Stomach (tissue), 9 donors: ENCODE results near the gene SNRPB. TPM values are rescaled to one million over a fixed set of nuclear protein-coding genes. Genes with fewer than 3 reads are reported as not detected.
"Not testable (repeated sequence)": the region's sequence is repeated elsewhere in the genome, so short reads cannot be mapped to it uniquely, and the experiment has no call there.

ENCODE experiments used
- DNase-seq, 2 donors: peaks; one replicate each; pipeline versions ENCODE4 v3.0.0 to v3.0.0-alpha.2; 2013 to 2019
- H3K27ac ChIP-seq, 5 donors: fragments of 200-600 bp in 4 of 5; sonication (generic) in 4 of 5; one replicate each; pipeline ENCODE4 v1.5.1; 2013 to 2019; ENCODE audit warnings: mild to moderate bottlenecking in 1 of 5, moderate library complexity in 1 of 5
- H3K27me3 ChIP-seq, 3 donors: fragments of 200-600 bp; sonication (generic); one replicate each; pipeline ENCODE4 v1.5.1; 2017 to 2019; ENCODE audit warnings: mixed run types in 1 of 3
- H3K36me3 ChIP-seq, 4 donors: fragments of 200-600 bp; sonication (generic); 1 replicate in 3 of 4; 2 replicates in 1 of 4; pipeline ENCODE4 v1.5.1; 2016 to 2019
- H3K4me1 ChIP-seq, 4 donors: fragments of 200-600 bp; sonication (generic); one replicate each; pipeline ENCODE4 v1.5.1; 2016 to 2019
- H3K4me3 ChIP-seq, 4 donors: fragments of 200-600 bp; sonication (generic) in 3 of 4; one replicate each; pipeline ENCODE4 v1.5.1; 2016 to 2019; ENCODE audit warnings: mild to moderate bottlenecking in 1 of 4
- H3K9me3 ChIP-seq, 4 donors: fragments of 200-600 bp; sonication (generic); one replicate each; pipeline ENCODE4 v1.5.1; 2016 to 2019
- EP300 ChIP-seq: sonication (generic); formaldehyde crosslinking; IDR thresholded peaks from one replicate; pipeline ENCODE4 v1.6.1; 2017; ENCODE audit warnings: antibody characterized with exemption
- POLR2A ChIP-seq, 4 donors: fragments of 450-650 bp; IDR thresholded peaks; one replicate each; pipeline ENCODE4 v1.6.1; 2016; ENCODE audit warnings: antibody characterized with exemption in 4 of 4, control low read depth in 2 of 4, mild to moderate bottlenecking in 1 of 4, moderate library complexity in 1 of 4
- POLR2AphosphoS5 ChIP-seq, 3 donors: sonication (generic); formaldehyde crosslinking; IDR thresholded peaks; one replicate each; pipeline ENCODE4 v1.6.1; 2016; ENCODE audit warnings: antibody characterized with exemption in 3 of 3
- WGBS, 5 donors: extraction: QIAGEN DNeasy Blood & Tissue Kit in 3 of 5; methylation state at CpG; one replicate each; pipeline versions ENCODE4 v1.1.5 to v1.1.7; 2013 to 2018; 5-methylcytosine and 5-hydroxymethylcytosine counted together
- intact Hi-C: fragments of 100-400 bp; cut with DNase I; formaldehyde crosslinking; loops from one replicate; pipeline ENCODE4 v1.15.1; 2023; ENCODE audit warnings: low total_unique reads
- polyA plus RNA-seq, 3 donors: library from polyadenylated mRNA; stranded (reverse); fragments of 200-250 nt; gene quantifications; one replicate each; pipeline ENCODE4 v1.2.3, GENCODE V29; 2013
- total RNA-seq, 5 donors: library from RNA; depleted of rRNA; stranded (reverse); fragments of >200 nt; gene quantifications; one replicate each; pipeline versions ENCODE4 v1.1.0 to v1.2.3, GENCODE V29; 2014 to 2016
- TF ChIP-seq, protein P1 (sequence below), 7 experiments: fragments of 450-650 bp in 4 of 7; fragments of 200-600 bp in 3 of 7; sonication (generic) in 3 of 7; IDR thresholded peaks; one replicate each; pipeline ENCODE4 v1.5.1; 2016 to 2019; ENCODE audit warnings: antibody characterized with exemption in 7 of 7, control low read depth in 2 of 7, mild to moderate bottlenecking in 1 of 7
- donor health status: healthy with polysubstance abuse.
- donor health status: Bipolar disorder and iron deficiency.
- donor health status: healthy.

The SNRPB gene
- total and polyA plus RNA-seq, 8 donors, result 46.4 to 329 (median 178) TPM

DNA sequence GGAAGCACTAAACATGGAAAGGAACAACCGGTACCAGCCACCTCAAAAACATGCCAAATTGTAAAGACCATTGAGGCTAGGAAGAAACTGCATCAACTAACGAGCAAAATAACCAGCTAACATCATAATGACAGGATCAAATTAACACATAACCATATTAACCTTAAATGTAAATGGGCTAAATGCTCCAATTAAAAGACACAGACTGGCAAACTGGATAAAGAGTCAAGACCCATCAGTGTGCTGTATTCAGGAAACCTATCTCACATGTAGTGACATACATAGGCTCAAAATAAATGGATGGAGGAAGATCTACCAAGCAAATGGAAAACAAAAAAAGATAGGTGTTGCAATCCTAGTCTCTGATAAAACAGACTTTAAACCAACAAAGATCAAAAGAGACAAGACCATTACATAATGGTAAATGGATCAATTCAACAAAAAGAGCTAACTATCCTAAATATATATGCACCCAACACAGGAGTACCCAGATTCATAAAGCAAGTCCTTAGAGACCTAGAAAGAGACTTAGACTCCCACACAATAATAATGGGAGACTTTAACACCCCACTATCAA lies 32.3 kb upstream of the SNRPB start:
- H3K27me3 ChIP-seq, H3K4me1 ChIP-seq, intact Hi-C loops, H3K9me3 ChIP-seq, DNase-seq, H3K4me3 ChIP-seq, H3K27ac ChIP-seq: not testable (repeated sequence)
- 93 to 96% (median 95%) methylated on average over 2 of the region's 2 CpGs for WGBS, 5 donors
- peaks cover 7 to 35% (median 29%) of the 10 kb centered on the region in 4 donors for H3K36me3 ChIP-seq

DNA sequence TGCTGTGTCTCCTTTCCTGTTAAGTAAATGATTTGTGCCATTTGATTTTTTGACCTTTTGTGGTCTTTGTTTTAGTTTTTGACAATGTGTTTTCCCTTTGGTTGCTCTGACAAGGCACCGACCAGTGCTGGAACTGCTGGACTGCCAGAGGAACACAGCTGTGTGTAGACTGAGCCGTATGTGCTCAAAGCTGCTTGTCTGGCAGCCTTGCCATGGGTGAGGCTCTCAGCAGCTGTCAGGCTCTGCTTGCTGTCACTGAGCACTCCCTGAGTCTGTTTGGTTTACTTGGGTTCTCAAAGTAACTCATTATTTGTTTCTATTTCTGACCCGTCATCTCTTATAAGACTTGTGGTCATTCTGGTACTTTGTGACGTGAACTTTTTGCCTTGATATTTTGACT lies 15.1 kb upstream of the SNRPB start:
- TF ChIP-seq POLR2A (IDR thresholded peaks at IDR 0.05) (no peak), EP300 (no peak), POLR2AphosphoS5 (IDR thresholded peaks at IDR 0.05) (no peak)
- TF ChIP-seq, protein P1, sequence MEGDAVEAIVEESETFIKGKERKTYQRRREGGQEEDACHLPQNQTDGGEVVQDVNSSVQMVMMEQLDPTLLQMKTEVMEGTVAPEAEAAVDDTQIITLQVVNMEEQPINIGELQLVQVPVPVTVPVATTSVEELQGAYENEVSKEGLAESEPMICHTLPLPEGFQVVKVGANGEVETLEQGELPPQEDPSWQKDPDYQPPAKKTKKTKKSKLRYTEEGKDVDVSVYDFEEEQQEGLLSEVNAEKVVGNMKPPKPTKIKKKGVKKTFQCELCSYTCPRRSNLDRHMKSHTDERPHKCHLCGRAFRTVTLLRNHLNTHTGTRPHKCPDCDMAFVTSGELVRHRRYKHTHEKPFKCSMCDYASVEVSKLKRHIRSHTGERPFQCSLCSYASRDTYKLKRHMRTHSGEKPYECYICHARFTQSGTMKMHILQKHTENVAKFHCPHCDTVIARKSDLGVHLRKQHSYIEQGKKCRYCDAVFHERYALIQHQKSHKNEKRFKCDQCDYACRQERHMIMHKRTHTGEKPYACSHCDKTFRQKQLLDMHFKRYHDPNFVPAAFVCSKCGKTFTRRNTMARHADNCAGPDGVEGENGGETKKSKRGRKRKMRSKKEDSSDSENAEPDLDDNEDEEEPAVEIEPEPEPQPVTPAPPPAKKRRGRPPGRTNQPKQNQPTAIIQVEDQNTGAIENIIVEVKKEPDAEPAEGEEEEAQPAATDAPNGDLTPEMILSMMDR (IDR thresholded peaks at IDR 0.05), result no peak
- Histone ChIP-seq H3K4me1 (no peaks in the 10 kb centered on the region), H3K4me3 (no peak overlapping the region), H3K27ac (no peak overlapping the region), H3K9me3 (peaks cover 0 to 4% (median 2%) of the 10 kb centered on the region in 4 donors), H3K27me3 (no peaks in the 10 kb centered on the region), H3K36me3 (peaks cover 30 to 99% (median 98%) of the 10 kb centered on the region in 4 donors)
- intact Hi-C loops, result no loop called here
- DNase-seq, result peak in 1 of 2 donors; percentile 40
- 59 to 71% (median 64%) methylated on average over 4 of the region's 4 CpGs for WGBS, 5 donors

DNA sequence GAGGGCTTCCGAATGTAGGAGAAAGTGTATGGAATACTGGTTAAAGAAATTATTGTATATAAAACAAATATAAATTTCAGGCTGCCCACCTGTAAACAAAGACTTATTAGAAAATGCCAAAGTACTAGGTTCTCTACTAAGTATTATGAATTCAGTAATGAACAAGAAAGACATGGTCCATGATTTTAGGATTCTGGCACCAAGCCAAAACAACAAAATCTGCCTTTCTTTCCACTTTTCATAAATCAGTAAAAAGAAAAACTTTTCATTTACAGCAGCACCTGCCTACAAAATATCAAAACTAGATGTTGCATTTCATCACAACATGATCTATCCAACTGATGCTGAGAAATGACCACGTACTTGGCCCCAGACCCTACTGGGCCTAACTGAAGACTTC lies 14.5 kb upstream of the SNRPB start:
- TF ChIP-seq POLR2A (IDR thresholded peaks at IDR 0.05) (no peak), POLR2AphosphoS5 (IDR thresholded peaks at IDR 0.05) (no peak), EP300 (no peak)
- TF ChIP-seq, protein P1 (IDR thresholded peaks at IDR 0.05), result no peak
- intact Hi-C loops, result no loop called here
- H3K27ac ChIP-seq, result no peak overlapping the region
- no peak for DNase-seq
- 91 to 94% (median 92%) methylated on average over 2 of the region's 2 CpGs for WGBS, 5 donors
- H3K9me3 ChIP-seq, result peaks cover 0 to 7% (median 4%) of the 10 kb centered on the region in 4 donors
- no peaks in the 10 kb centered on the region for H3K4me1 ChIP-seq
- no peaks in the 10 kb centered on the region for H3K27me3 ChIP-seq
- peaks cover 25 to 99% (median 98%) of the 10 kb centered on the region in 4 donors for H3K36me3 ChIP-seq
- H3K4me3 ChIP-seq, result no peak overlapping the region

DNA sequence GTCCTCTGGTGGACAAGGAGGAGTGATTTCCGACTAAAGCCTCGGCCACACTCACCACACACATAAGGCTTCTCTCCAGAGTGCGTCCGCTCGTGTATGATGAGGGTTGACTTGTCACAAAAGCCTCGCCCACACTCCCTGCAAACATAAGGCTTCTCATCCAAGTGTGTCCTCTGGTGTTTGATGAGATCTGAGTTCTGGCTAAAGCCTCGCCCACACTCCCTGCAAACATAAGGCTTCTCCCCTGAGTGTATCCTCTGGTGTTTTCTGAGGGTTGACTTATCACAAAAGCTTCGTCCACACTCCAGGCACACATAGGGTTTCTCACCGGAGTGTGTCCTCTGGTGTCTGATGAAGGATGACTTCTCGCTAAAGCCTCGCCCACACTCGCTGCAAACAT lies 12.9 kb upstream of the SNRPB start:
- whole genome bisulfite sequencing, 5 donors, result 94 to 98% (median 95%) methylated on average over 12 of the region's 12 CpGs
- H3K36me3 ChIP-seq, result peaks cover 24 to 87% (median 86%) of the 10 kb centered on the region in 4 donors
- intact Hi-C loops, result no loop called here
- peaks cover 0 to 7% (median 4%) of the 10 kb centered on the region in 4 donors for H3K9me3 ChIP-seq
- no peaks in the 10 kb centered on the region for H3K27me3 ChIP-seq
- TF ChIP-seq, protein P1 (IDR thresholded peaks at IDR 0.05), result no peak
- TF ChIP-seq EP300, result no peak
- TF ChIP-seq POLR2AphosphoS5 (IDR thresholded peaks at IDR 0.05), result no peak
- no peak for DNase-seq
- H3K4me3 ChIP-seq, result no peak overlapping the region
- no peaks in the 10 kb centered on the region for H3K4me1 ChIP-seq
- no peak overlapping the region for H3K27ac ChIP-seq

DNA sequence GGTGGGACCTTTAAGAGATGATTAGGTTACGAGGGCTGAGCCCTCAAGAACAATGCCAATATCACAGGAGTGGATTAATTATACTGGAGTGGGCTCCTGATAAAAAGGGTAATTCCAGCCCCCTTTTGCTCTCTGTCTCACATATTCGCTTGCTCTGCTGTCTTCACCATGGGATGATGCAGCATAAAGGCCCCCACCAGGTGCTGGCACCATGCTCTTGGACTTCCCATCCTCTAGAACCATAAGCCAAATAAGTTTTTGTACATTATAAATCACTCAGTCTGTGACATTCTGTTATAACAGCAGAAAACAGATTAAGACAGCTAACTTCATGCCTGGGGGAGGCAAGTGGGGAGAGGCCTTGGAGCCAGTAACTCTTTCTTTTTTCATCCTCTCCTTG lies 9.8 kb upstream of the SNRPB start:
- DNase-seq, result no peak
- Histone ChIP-seq H3K27me3 (no peaks in the 10 kb centered on the region), H3K4me1 (peaks cover 0 to 9% (median 4%) of the 10 kb centered on the region in 4 donors), H3K4me3 (no peak overlapping the region), H3K36me3 (peaks cover 15 to 56% (median 55%) of the 10 kb centered on the region in 4 donors), H3K9me3 (peaks cover 0 to 7% (median 4%) of the 10 kb centered on the region in 4 donors), H3K27ac (no peak overlapping the region)
- TF ChIP-seq POLR2AphosphoS5 (IDR thresholded peaks at IDR 0.05) (no peak), EP300 (no peak), POLR2A (IDR thresholded peaks at IDR 0.05) (no peak)
- TF ChIP-seq, protein P1 (IDR thresholded peaks at IDR 0.05), result no peak
- intact Hi-C loops, result no loop called here
- WGBS, 5 donors, result 95 to 100% (median 98%) methylated on average over 2 of the region's 2 CpGs
